Measurements from ENCODE around the gene CRB2. TPM values are rescaled to one million over a fixed set of nuclear protein-coding genes. Genes with fewer than 3 reads are reported as not detected.

Gene CRB2
- total RNA-seq, 1 experiment from 2014 or later: 3.6 TPM

GRCh38 chr9:123311250-123311752 is 44.7 kb upstream of the CRB2 start:
- no peak overlapping the region for H3K4ac ChIP-seq (ENCODE audit: low read depth, low read length)
- no peaks in the 10 kb centered on the region for H3K79me1 ChIP-seq (ENCODE audit: insufficient read depth, low read depth, low read length, poor library complexity, severe bottlenecking)
- WGBS (ENCODE audit: extremely low coverage, insufficient read length, low lambda C conversion rate): no CpG with 5 or more reads among the region's 9 CpGs
- no peaks in the 10 kb centered on the region for H4K20me1 ChIP-seq (ENCODE audit: control insufficient read depth, insufficient read depth, insufficient read length)
- H3K14ac ChIP-seq (ENCODE audit: insufficient read depth, low read length): no peak overlapping the region
- H3K27me3 Mint-ChIP-seq (ENCODE audit: low read depth): peaks cover 2% of the 10 kb centered on the region; the same call in 1 of the 2 replicates
- H2BK12ac ChIP-seq (ENCODE audit: insufficient read length, low read depth, low read length): no peak overlapping the region
- H3T11ph ChIP-seq (ENCODE audit: low read length): no peak overlapping the region
- no peak overlapping the region for H4K8ac ChIP-seq (replicated peaks; ENCODE audit: insufficient read length, low read depth, low read length)
- no peaks in the 10 kb centered on the region for H3K79me2 ChIP-seq (ENCODE audit: insufficient read depth, low read length)
- H4K5ac ChIP-seq (ENCODE audit: insufficient read length, low read depth, low read length): no peak overlapping the region
- no peak overlapping the region for H2BK5ac ChIP-seq (ENCODE audit: insufficient read length, low read length)
- no peak for DNase-seq
- H4K91ac ChIP-seq (ENCODE audit: insufficient read length, low read depth, low read length): no peak overlapping the region
- no peaks in the 10 kb centered on the region for H3K27me3 ChIP-seq (ENCODE audit: insufficient read depth, low read length)
- no peak overlapping the region for H3K27ac Mint-ChIP-seq
- H2BK20ac ChIP-seq (ENCODE audit: low read depth, low read length, poor library complexity, severe bottlenecking): no peak overlapping the region
- H3K4me2 ChIP-seq (ENCODE audit: insufficient read depth, insufficient read length, low read length): no peak overlapping the region
- H3K23me2 ChIP-seq (ENCODE audit: insufficient read length, low read depth, low read length, poor library complexity, severe bottlenecking): no peaks in the 10 kb centered on the region
- H3K9me3 ChIP-seq (ENCODE audit: control insufficient read depth, low read depth, low read length): no peaks in the 10 kb centered on the region
- no peak overlapping the region for H2AFZ ChIP-seq (ENCODE audit: low read length)
- no peaks in the 10 kb centered on the region for H3K36me3 Mint-ChIP-seq (ENCODE audit: insufficient read depth in 1 of 3, low read depth in 3 of 3)
- no peak overlapping the region for H2BK15ac ChIP-seq (ENCODE audit: low read depth, low read length)
- H3K4me1 Mint-ChIP-seq: peaks cover 2 to 7% of the 10 kb centered on the region in 2 experiments; a peak in 2 of 4 replicates
- no peaks in the 10 kb centered on the region for H3K4me1 ChIP-seq (ENCODE audit: insufficient read depth, low read length)
- no peaks in the 10 kb centered on the region for H3K9me3 Mint-ChIP-seq
- H2AK5ac ChIP-seq (ENCODE audit: insufficient read length, low read length): no peak overlapping the region
- no peak overlapping the region for H3K18ac ChIP-seq (ENCODE audit: insufficient read length, low read depth, low read length)
- no peak overlapping the region for H2BK120ac ChIP-seq (ENCODE audit: low read depth, low read length, poor library complexity, severe bottlenecking)
- TF ChIP-seq, protein P1, sequence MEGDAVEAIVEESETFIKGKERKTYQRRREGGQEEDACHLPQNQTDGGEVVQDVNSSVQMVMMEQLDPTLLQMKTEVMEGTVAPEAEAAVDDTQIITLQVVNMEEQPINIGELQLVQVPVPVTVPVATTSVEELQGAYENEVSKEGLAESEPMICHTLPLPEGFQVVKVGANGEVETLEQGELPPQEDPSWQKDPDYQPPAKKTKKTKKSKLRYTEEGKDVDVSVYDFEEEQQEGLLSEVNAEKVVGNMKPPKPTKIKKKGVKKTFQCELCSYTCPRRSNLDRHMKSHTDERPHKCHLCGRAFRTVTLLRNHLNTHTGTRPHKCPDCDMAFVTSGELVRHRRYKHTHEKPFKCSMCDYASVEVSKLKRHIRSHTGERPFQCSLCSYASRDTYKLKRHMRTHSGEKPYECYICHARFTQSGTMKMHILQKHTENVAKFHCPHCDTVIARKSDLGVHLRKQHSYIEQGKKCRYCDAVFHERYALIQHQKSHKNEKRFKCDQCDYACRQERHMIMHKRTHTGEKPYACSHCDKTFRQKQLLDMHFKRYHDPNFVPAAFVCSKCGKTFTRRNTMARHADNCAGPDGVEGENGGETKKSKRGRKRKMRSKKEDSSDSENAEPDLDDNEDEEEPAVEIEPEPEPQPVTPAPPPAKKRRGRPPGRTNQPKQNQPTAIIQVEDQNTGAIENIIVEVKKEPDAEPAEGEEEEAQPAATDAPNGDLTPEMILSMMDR (conservative IDR thresholded peaks at IDR 0.05): no peak
- no peak overlapping the region for H3K9ac ChIP-seq (ENCODE audit: extremely low read depth, insufficient read length, low read length)
- no peak overlapping the region for H3K4me3 Mint-ChIP-seq
- no peak overlapping the region for H3K56ac ChIP-seq (ENCODE audit: insufficient read length, low read depth, low read length)
- no peak overlapping the region for H3K23ac ChIP-seq (ENCODE audit: insufficient read length, low read depth, low read length)
- H3K27ac ChIP-seq (ENCODE audit: insufficient read length, low read depth, low read length): no peak overlapping the region

All from H9 (cell line).